ENCODE measurements around the gene FAF1. TPM values are rescaled to one million over a fixed set of nuclear protein-coding genes. Genes with fewer than 3 reads are reported as not detected.

Gene FAF1
- total RNA-seq, 4 donors from 2014 or later, result 46.1 to 72.2 (median 52.2) TPM

GRCh38 chr1:50827546-50827945 is 132.5 kb downstream of the FAF1 start:
- no peak for TF ChIP-seq CTCF (IDR thresholded peaks at IDR 0.05; ENCODE audit: low read depth)

- no peak for TF ChIP-seq CTCF (IDR thresholded peaks at IDR 0.05; ENCODE audit: low read depth)
These were observed 137.9 kb downstream of the FAF1 start for GRCh38 chr1:50822035-50822776.

GRCh38 chr1:50820545-50820944 is 139.5 kb downstream of the FAF1 start:
- TF ChIP-seq CTCF (IDR thresholded peaks at IDR 0.05; ENCODE audit: low read depth), result no peak

GRCh38 chr1:50812346-50812745 is 147.7 kb downstream of the FAF1 start:
- TF ChIP-seq CTCF (IDR thresholded peaks at IDR 0.05; ENCODE audit: low read depth), result no peak

GRCh38 chr1:50808296-50808695 is 151.8 kb downstream of the FAF1 start:
- no peak for TF ChIP-seq CTCF (IDR thresholded peaks at IDR 0.05; ENCODE audit: low read depth)

GRCh38 chr1:50796272-50796671 is 163.8 kb downstream of the FAF1 start:
- no peak for TF ChIP-seq CTCF (IDR thresholded peaks at IDR 0.05; ENCODE audit: low read depth)

- no peak for TF ChIP-seq CTCF (IDR thresholded peaks at IDR 0.05; ENCODE audit: low read depth)
These were observed 166.5 kb downstream of the FAF1 start for GRCh38 chr1:50793521-50793920.
